AG04450 (cell line): ENCODE measurements around the gene TSHZ2. TPM values are rescaled to one million over a fixed set of nuclear protein-coding genes. Genes with fewer than 3 reads are reported as not detected.

Source experiments
- CTCF ChIA-PET: fragments of 300-600, 350-600 bp; formaldehyde crosslinking; extraction: SDS; loops from one replicate; lab custom pipeline; 2022; ENCODE audit warnings: antibody characterized with exemption, inconsistent platforms; lab: Charles Lee
- POLR2A ChIA-PET: fragments of 350-600 bp; formaldehyde crosslinking; extraction: SDS; loops from one replicate; lab custom pipeline; 2021; ENCODE audit warnings: antibody characterized with exemption, inconsistent platforms; lab: Yijun Ruan, JAX
- DNase-seq: peaks from one replicate; pipeline ENCODE4 v3.0.0-alpha.2; 2011; ENCODE audit warnings: low read depth, low spot score
- H3K27ac ChIP-seq: one replicate; pipeline ENCODE4 v1.5.1; 2012; ENCODE audit warnings: low read depth, low read length, control low read depth
- H3K27me3 ChIP-seq: one replicate; pipeline ENCODE4 v1.6.0; 2012; ENCODE audit warnings: low read length; ENCODE audit not compliant: control insufficient read depth, insufficient read depth
- H3K4me3 ChIP-seq: 2 replicates; pipeline ENCODE4 v1.5.1; 2011; ENCODE audit warnings: mild to moderate bottlenecking, low read depth, low read length, control low read depth
- H3K9me3 ChIP-seq: 2 replicates; pipeline ENCODE4 v1.5.1; 2012; ENCODE audit warnings: low read length; ENCODE audit not compliant: control insufficient read depth, insufficient read depth
- polyA plus RNA-seq: library from polyadenylated mRNA; depleted of rRNA; stranded (reverse); fragments of >200 nt; gene quantifications from 2 replicates; pipeline ENCODE4 v1.2.3, GENCODE V29; 2011
- TF ChIP-seq, protein P1 (sequence below): IDR thresholded peaks from 2 replicates; pipeline ENCODE4 v1.5.1; 2011; ENCODE audit warnings: low read depth, low read length, control low read depth, inconsistent platforms

TSHZ2 gene
- polyA plus RNA-seq, 1 experiment: not detected

DNA sequence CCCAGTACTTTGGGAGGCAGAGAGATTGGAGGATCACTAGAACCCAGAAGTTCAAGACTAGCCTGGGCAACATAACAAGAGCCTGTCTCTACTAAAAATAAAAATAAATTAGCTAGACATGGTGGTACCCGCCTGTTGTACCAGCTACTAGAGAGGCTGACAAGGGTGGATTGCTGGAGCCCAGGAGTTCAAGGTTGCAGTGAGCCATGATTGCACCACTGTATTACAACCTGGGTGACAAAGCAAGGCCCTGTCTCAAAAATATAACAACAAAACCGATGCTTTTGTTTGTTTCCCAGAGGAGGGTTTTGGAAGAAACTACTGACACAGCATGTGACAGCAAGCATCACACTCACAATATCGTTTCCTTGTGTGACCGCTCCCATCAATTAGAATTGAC lies 119.6 kb downstream of the TSHZ2 start:
- no peak overlapping the region for H3K27ac ChIP-seq
- no peak overlapping the region for H3K4me3 ChIP-seq
- H3K27me3 ChIP-seq: no peaks in the 10 kb centered on the region
- TF ChIP-seq, protein P1, sequence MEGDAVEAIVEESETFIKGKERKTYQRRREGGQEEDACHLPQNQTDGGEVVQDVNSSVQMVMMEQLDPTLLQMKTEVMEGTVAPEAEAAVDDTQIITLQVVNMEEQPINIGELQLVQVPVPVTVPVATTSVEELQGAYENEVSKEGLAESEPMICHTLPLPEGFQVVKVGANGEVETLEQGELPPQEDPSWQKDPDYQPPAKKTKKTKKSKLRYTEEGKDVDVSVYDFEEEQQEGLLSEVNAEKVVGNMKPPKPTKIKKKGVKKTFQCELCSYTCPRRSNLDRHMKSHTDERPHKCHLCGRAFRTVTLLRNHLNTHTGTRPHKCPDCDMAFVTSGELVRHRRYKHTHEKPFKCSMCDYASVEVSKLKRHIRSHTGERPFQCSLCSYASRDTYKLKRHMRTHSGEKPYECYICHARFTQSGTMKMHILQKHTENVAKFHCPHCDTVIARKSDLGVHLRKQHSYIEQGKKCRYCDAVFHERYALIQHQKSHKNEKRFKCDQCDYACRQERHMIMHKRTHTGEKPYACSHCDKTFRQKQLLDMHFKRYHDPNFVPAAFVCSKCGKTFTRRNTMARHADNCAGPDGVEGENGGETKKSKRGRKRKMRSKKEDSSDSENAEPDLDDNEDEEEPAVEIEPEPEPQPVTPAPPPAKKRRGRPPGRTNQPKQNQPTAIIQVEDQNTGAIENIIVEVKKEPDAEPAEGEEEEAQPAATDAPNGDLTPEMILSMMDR: no peak
- ChIA-PET CTCF (no interaction called here), POLR2A (no interaction called here)
- no peak for DNase-seq
- H3K9me3 ChIP-seq: no peaks in the 10 kb centered on the region

DNA sequence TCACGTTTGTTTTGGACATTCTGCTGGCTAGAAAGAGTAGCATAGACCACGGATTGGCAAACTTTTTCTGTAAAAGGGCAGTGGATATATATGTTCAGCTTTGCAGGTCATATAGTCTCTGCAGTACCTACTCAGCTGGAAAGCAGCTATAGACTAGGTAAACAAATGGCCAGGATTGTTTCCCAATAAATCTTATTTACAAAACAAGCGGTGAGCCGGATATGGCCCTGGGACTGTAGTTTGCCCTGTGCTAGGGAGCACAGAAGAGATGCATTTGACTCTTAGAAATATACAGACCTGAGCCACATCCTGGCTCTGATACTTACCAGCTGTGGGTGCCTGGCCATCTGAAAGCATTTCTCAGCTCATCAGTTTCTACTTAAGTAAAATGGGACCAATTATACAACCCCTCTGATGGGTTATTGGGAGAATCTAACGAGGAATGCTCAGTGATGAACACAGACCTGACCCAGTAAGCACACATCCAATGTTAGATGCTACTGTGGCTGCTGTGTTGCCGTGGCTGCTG lies 120.7 kb downstream of the TSHZ2 start:
- POLR2A ChIA-PET: no interaction called here

DNA sequence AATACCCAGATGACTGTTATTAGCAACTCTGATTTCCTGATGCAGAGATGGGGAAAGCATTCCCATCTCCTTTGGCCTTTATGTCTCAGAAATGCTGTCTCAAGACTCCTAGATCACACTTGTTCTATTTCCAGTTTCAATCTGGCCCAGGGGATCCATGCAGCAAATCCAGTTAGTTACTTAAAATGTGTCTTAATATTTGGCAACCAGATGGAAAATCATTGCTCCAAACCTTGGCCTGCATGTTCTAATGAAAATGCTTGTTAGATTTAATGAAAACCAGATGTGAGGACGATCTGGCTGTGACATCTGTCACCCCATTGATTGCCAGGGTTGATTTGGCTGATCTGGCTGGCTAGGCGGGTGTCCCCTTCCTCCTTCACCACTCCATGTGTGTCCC lies 125.2 kb downstream of the TSHZ2 start:
- H3K4me3 ChIP-seq: no peak overlapping the region
- H3K27me3 ChIP-seq: no peaks in the 10 kb centered on the region
- POLR2A ChIA-PET: no interaction called here
- no peak for DNase-seq
- CTCF ChIA-PET: interaction anchor here (1.5 kb wide), 1 partner anchor 785 kb away, joined by 4 read pairs; no protein-coding TSS in a partner anchor
- TF ChIP-seq, protein P1: no peak
- H3K27ac ChIP-seq: no peak overlapping the region
- no peaks in the 10 kb centered on the region for H3K9me3 ChIP-seq

More for the DNA sequence above, 120.7 kb downstream of the TSHZ2 start:
- no peak overlapping the region for H3K4me3 ChIP-seq
- H3K9me3 ChIP-seq: no peaks in the 10 kb centered on the region
- no peaks in the 10 kb centered on the region for H3K27me3 ChIP-seq
- TF ChIP-seq, protein P1: no peak
- no peak for DNase-seq
- H3K27ac ChIP-seq: no peak overlapping the region
- CTCF ChIA-PET: no interaction called here

DNA sequence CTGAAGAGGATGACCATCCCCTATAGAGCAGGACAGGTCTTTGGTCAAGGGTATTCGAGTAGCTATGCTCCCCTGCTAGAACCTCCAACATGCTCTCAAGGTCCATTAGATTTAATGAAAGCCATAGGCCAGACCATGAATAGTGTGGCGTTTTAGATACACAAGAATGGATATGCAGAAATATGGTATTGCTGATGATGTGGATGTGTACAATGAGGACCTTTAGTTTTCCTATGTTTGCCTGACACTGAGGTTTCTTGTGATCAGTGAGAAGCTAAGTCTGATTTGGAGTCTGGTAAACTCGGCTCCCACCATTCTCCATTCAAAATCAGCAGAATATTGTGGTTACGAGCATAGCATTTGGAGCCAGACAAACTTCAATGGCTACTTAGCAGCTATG lies 125.6 kb downstream of the TSHZ2 start:
- POLR2A ChIA-PET: no interaction called here
- TF ChIP-seq, protein P1: no peak
- CTCF ChIA-PET: interaction anchor here (1.5 kb wide), 1 partner anchor 785 kb away, joined by 4 read pairs; no protein-coding TSS in a partner anchor
- no peak for DNase-seq
- Histone ChIP-seq H3K27me3 (no peaks in the 10 kb centered on the region), H3K27ac (no peak overlapping the region), H3K4me3 (no peak overlapping the region), H3K9me3 (no peaks in the 10 kb centered on the region)

DNA sequence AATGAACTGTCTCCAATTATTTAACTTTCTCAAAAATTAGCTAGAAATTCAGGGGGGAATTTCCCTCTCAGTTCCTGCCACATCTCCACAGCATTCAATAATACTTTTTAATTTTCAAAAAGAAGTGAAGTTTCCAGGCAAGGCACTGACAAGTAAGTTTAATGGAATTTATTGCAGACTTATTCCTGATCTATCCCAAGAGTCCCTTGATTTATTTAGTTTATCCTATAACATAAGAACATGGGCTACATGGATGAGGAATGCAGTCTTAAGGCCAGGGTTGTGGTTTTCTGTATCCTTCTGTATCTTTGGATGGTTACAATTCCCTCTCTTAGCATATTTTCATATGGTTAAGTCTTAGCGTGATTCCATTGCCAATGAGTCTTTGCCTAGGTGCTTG lies 126.5 kb downstream of the TSHZ2 start:
- no peaks in the 10 kb centered on the region for H3K9me3 ChIP-seq
- CTCF ChIA-PET: interaction anchor here (1.5 kb wide), 1 partner anchor 786 kb away, joined by 4 read pairs; no protein-coding TSS in a partner anchor
- TF ChIP-seq, protein P1: no peak
- no peaks in the 10 kb centered on the region for H3K27me3 ChIP-seq
- H3K27ac ChIP-seq: no peak overlapping the region
- no peak for DNase-seq
- H3K4me3 ChIP-seq: no peak overlapping the region
- POLR2A ChIA-PET: no interaction called here
